Smooth muscle cell (in vitro differentiated cells): ENCODE results near the gene TMEM43. TPM values are rescaled to one million over a fixed set of nuclear protein-coding genes. Genes with fewer than 3 reads are reported as not detected.

ENCODE experiments used
- DNase-seq: peaks from one replicate; lab custom pipeline; 2025; ENCODE audit not compliant: unreplicated experiment; lab: John Stamatoyannopoulos, UW
- H2AFZ ChIP-seq: fragments of 200-600 bp; sonication (generic); 2 replicates; pipeline ENCODE4 v1.6.0; 2016; ENCODE audit warnings: antibody characterized with exemption, low read depth, mild to moderate bottlenecking
- H3F3A ChIP-seq: fragments of 200-600 bp; sonication (generic); 2 replicates; pipeline ENCODE4 v1.6.0; 2017; ENCODE audit warnings: antibody characterized with exemption, low read depth
- H3K27ac ChIP-seq: fragments of 200-600 bp; sonication (generic); 2 replicates; pipeline ENCODE4 v1.5.1; 2016; ENCODE audit warnings: low read depth, mild to moderate bottlenecking
- H3K27me3 ChIP-seq: fragments of 200-600 bp; sonication (generic); 2 replicates; pipeline ENCODE4 v1.6.1; 2016; ENCODE audit warnings: low read depth, mild to moderate bottlenecking
- H3K36me3 ChIP-seq: fragments of 200-600 bp; sonication (generic); 2 replicates; pipeline ENCODE4 v1.5.1; 2016; ENCODE audit warnings: low read depth
- H3K4me1 ChIP-seq: fragments of 200-600 bp; sonication (generic); 2 replicates; pipeline ENCODE4 v1.5.1; 2016; ENCODE audit warnings: low read depth
- H3K4me2 ChIP-seq: fragments of 200-600 bp; sonication (generic); 2 replicates; pipeline ENCODE4 v1.6.0; 2016; ENCODE audit warnings: mild to moderate bottlenecking
- H3K4me3 ChIP-seq: fragments of 200-600 bp; sonication (generic); 2 replicates; pipeline ENCODE4 v1.5.1; 2016; ENCODE audit warnings: mild to moderate bottlenecking
- H3K79me2 ChIP-seq: fragments of 200-600 bp; sonication (generic); 2 replicates; pipeline ENCODE4 v1.6.0; 2016; ENCODE audit warnings: low read depth, mild to moderate bottlenecking
- H3K9ac ChIP-seq: fragments of 200-600 bp; sonication (generic); 2 replicates; pipeline ENCODE4 v1.6.0; 2016; ENCODE audit warnings: low read depth
- H3K9me3 ChIP-seq: fragments of 200-600 bp; sonication (generic); replicated peaks from 2 replicates; pipeline ENCODE4 v1.5.1; 2016; ENCODE audit warnings: low read depth
- H4K20me1 ChIP-seq: fragments of 200-600 bp; sonication (generic); 2 replicates; pipeline ENCODE4 v1.6.0; 2016; ENCODE audit warnings: low read depth
- CTCF ChIP-seq: fragments of 200-600 bp; sonication (generic); IDR thresholded peaks from 2 replicates; pipeline ENCODE4 v1.5.1; 2017; ENCODE audit warnings: borderline replicate concordance, mild to moderate bottlenecking, antibody characterized with exemption; ENCODE audit not compliant: insufficient read depth, poor library complexity, severe bottlenecking
- WGBS: methylation state at CpG from one replicate; pipeline ENCODE4 v1.1.7; 2016; ENCODE audit warnings: low lambda C conversion rate; 5-methylcytosine and 5-hydroxymethylcytosine counted together
- polyA plus RNA-seq: library from polyadenylated mRNA; unstranded; fragments of >200 nt; fragmentation: Nextera tagmentation; extraction: Ambion mirVana; gene quantifications from 2 replicates; pipeline ENCODE4 v1.2.1, GENCODE V29; 2016
- total RNA-seq: library from RNA; depleted of rRNA; stranded (reverse); fragments of >200 nt; gene quantifications from 2 replicates; pipeline ENCODE4 v1.2.3, GENCODE V29; 2014

TMEM43 gene
- total and polyA plus RNA-seq, 2 experiments from 2014 or later, result 60.1 to 81.1 TPM

GRCh38 chr3:14150078-14150477 lies 25.2 kb downstream of the TMEM43 start:
- Histone ChIP-seq H3F3A (no peaks in the 10 kb centered on the region), H3K4me1 (no peaks in the 10 kb centered on the region), H3K4me3 (no peak overlapping the region), H4K20me1 (no peaks in the 10 kb centered on the region), H3K79me2 (no peaks in the 10 kb centered on the region), H3K9ac (no peak overlapping the region), H3K4me2 (no peak overlapping the region), H3K9me3 (no peaks in the 10 kb centered on the region), H3K36me3 (no peaks in the 10 kb centered on the region), H3K27ac (no peak overlapping the region), H2AFZ (no peak overlapping the region), H3K27me3 (no peaks in the 10 kb centered on the region)
- DNase-seq, result no peak
- TF ChIP-seq CTCF, result no peak
- WGBS, result 96% methylated on average over 9 of the region's 9 CpGs

GRCh38 chr3:14150491-14151230 lies 25.8 kb downstream of the TMEM43 start:
- no peak overlapping the region for H3K4me3 ChIP-seq
- DNase-seq, result no peak
- H3K9me3 ChIP-seq, result no peaks in the 10 kb centered on the region
- no peak overlapping the region for H3K27ac ChIP-seq
- no peak for TF ChIP-seq CTCF
- no peaks in the 10 kb centered on the region for H3K27me3 ChIP-seq
- H3K9ac ChIP-seq, result no peak overlapping the region
- no peaks in the 10 kb centered on the region for H3K79me2 ChIP-seq
- H3K4me1 ChIP-seq, result no peaks in the 10 kb centered on the region
- H3K4me2 ChIP-seq, result no peak overlapping the region
- no peaks in the 10 kb centered on the region for H3F3A ChIP-seq
- no peaks in the 10 kb centered on the region for H3K36me3 ChIP-seq
- no peaks in the 10 kb centered on the region for H4K20me1 ChIP-seq
- 98% methylated on average over 9 of the region's 9 CpGs for WGBS
- H2AFZ ChIP-seq, result no peak overlapping the region

- H2AFZ ChIP-seq, result no peak overlapping the region
- no peak overlapping the region for H3K27ac ChIP-seq
- no peaks in the 10 kb centered on the region for H3K27me3 ChIP-seq
- no peak overlapping the region for H3K4me2 ChIP-seq
- H3K36me3 ChIP-seq, result no peaks in the 10 kb centered on the region
- TF ChIP-seq CTCF, result no peak
- WGBS, result 92% methylated on average over 12 of the region's 12 CpGs
- H3F3A ChIP-seq, result no peaks in the 10 kb centered on the region
- peaks cover 3% of the 10 kb centered on the region for H4K20me1 ChIP-seq
- H3K4me3 ChIP-seq, result no peak overlapping the region
- no peaks in the 10 kb centered on the region for H3K4me1 ChIP-seq
- no peaks in the 10 kb centered on the region for H3K79me2 ChIP-seq
- H3K9me3 ChIP-seq, result no peaks in the 10 kb centered on the region
- DNase-seq, result no peak
- H3K9ac ChIP-seq, result no peak overlapping the region
Measured at GRCh38 chr3:14151471-14152083, 26.7 kb downstream of the TMEM43 start.
